CD4-positive, alpha-beta T cell treated with Interleukin-15 for 4 hours (primary cell): ENCODE results near the gene FBLN5.
"Not testable (repeated sequence)": the region's sequence is repeated elsewhere in the genome, so short reads cannot be mapped to it uniquely, and the experiment has no call there.

Source experiments
- DNase-seq: peaks from one replicate; pipeline ENCODE4 v3.0.0-alpha.2; 2020; ENCODE audit warnings: low spot score

The FBLN5 gene

DNA sequence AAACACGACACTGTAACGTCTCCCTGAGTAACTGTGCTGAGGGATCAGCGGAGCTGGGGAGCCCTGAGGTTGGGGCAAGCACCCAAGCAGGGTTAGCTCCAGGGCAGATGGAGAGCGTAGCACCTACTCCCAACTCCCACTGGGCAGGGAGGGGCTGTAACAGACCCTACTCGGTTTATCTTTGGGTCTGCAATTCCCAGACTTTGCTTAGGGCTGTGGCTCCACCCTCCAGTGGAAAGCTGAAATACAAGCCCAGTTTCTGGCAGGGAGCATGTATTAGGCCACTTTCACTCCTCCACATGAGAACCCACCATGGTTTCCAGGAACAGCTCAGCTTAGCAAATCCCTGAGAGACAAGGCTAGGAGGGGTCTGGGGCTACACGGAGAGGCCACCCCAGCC is 62.8 kb downstream of the FBLN5 start:
- DNase-seq = no peak

DNA sequence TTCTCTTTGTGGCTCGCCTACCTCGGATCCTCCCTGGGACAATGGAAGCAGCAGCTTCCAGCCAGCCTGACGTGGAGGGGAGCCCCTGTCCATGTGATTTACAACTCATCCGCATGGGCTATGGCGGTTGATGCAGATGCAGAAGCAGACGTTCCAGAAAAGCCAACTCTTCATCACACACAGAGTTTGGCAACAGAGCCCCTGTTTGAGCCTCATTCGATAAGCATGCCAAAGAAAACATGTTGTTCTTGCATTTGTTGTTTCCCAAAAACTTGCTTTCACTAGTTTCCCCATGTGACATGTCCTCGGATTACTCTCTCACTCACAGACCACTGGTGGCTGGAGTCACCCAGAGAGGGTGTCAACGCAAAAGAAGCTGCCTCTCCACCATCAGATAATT is 63.7 kb downstream of the FBLN5 start:
- DNase-seq = no peak

DNA sequence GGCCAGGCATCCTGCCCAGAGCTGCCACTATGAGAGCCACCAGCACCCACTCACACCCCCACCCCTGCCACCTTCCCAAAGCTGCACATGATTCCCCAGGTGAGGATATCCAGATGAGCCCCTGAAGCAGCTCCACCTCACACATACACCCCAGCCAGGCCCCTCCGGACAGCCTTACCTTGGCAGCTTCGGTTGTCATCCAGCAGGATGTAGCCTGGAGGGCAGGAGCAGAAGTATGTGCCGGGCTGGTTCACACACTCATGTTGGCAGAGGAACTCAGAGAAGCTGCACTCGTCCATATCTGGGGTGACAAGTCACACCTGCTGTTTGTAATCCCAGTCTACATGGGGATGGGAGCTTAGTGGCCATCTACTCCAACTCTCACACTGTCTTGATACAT is 64.7 kb downstream of the FBLN5 start:
- DNase-seq = no peak

- DNase-seq = no peak
Measured at GRCh38 chr14:91882369-91882768, 65.1 kb downstream of the FBLN5 start.

DNA sequence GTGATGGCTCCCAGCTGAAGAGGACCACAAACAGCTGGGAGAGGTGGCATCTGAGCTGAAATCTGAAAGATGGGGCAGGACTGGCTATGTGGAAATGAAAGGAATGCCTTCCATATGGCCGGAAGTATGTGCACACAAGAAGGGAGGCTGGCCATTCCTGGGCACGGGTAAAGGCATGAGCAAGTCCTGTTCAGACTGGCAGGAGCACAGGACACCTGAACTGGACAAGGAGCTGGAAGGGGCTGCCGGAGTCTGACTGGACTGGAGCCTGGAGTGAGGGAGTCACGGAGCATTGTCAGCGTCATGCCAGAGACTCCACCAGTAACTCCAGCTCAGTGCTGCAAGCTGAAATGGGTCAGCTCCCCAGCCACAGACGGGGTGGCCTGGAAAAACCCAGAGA is 68.3 kb downstream of the FBLN5 start:
- DNase-seq = no peak

- DNase-seq = no peak
Measured at GRCh38 chr14:91878274-91878673, 69.2 kb downstream of the FBLN5 start.

DNA sequence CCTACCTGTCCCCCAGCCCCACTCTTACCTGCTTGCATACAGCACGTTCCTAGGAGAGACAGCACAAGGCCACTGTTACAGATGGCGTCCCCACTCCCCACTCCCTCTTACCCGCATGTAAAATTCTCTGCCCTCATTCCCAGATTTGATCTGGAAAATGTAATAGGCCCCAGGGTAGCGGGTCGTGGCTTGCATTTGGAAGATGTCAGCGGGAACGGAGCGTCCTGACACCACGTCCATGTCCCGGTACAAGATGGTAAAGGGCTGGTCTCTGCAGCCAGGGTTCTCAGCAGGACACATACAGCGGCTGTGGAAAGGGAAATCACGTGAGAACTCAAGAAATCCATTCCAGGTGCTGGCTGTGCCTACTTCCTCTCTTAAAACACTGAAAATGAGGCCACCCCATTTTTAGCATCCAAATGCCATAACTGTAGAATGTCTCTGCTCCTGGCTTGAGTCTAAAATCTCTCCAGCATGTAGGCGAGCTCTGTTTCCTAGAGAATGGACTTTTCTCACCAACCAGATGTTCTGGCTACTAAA is 70.0 kb downstream of the FBLN5 start:
- DNase-seq = no peak

DNA sequence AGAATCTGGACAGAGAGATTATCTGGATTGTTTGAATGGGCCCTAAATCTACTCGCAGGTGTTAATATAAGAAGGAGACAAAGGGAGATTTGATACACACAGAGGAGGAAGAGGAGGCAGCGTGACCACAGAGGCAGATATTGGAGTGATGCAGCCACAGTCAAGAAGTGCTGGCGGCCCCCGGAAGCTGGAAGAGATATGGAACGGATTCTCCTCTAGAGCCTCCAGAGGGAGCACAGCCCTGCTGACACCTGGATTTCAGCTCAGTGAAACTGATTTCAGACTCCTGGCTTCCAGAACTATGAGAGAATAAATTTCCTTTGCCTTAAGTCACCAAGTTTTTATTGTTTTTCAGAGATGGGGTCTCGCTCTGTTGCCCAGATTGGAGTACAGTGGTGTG is 71.0 kb downstream of the FBLN5 start:
- no peak for DNase-seq

DNA sequence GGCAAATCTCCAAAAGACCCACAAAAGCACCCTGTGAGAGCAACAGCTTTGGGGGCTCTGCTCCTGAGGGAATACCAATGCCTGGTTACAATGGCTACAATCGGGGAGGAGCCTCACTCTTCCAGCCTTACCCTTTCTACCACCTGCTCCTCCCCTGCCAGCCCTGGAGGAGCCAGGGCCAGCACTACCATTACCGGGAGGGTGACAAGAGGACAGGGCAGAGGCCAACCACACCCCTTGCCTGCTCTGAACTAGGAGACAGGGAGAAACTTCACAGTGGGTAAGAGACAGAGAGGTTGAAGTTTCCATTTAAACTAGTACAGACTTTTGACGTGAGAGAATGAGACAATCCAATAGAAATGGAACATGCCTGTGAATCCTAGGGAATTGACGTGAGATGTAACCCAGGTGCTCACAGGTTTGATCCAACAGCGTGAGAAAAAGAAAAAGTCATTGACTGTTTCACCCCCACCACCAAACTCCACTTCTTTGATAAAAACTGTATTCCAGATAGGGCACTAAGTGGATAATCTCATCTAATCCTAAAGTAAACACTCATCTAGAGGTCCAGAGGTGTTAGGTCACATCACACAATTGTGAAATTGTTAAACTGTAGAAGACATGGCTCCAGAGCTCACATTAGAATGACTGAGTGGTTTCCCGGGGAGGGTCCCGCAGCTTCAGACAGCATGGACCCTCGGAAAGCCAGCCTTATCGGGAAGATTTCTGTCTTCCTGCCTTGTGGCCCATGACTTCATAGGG is 71.8 kb downstream of the FBLN5 start:
- DNase-seq = no peak

GRCh38 chr14:91873471-91874415 is 73.8 kb downstream of the FBLN5 start:
- DNase-seq = peak; percentile 86

DNA sequence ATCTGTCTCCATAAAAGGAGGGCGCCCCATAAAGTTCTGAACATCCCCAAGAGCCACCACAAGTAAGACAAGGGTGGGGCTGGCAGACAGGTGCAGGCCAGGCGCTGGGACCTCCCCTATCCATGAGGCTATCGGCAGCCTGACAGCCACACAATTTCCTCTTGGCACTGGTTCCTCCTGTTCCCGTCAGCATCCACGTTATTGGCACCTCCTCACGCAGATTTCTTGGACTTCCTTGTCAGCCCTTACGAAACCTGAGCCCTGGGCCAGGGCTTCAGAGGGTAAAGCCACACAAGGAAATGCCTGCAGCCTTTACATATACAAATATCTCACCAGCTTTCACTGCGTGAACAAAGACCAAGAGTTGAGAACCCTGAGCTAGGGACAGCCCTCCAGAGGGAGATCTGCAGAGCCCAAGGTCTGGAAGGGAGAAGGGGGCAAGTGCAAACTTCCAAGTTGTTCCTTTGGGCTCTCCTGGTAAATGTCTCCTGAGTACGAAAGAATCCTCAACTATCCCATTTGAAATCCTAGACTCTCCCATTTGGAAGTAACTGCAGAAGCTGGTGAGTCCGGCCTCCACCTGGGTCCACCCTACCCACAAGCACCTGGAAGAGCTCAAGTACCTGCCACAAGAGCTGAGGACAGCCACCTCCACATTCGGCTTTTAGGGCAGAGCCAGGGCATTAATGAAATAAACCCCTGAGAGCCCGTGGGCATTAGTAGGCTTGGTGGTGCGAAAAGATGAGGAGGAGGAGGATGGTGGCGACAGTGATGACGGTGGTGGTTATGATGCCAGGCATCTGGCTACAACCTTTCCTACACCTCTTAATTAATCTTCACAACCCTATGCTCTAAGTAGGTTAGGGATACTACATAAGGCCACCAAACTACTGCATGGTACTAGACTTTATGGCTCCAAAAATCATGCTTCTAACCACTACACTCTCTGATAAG is 74.7 kb downstream of the FBLN5 start:
- DNase-seq = peak; percentile 61

DNA sequence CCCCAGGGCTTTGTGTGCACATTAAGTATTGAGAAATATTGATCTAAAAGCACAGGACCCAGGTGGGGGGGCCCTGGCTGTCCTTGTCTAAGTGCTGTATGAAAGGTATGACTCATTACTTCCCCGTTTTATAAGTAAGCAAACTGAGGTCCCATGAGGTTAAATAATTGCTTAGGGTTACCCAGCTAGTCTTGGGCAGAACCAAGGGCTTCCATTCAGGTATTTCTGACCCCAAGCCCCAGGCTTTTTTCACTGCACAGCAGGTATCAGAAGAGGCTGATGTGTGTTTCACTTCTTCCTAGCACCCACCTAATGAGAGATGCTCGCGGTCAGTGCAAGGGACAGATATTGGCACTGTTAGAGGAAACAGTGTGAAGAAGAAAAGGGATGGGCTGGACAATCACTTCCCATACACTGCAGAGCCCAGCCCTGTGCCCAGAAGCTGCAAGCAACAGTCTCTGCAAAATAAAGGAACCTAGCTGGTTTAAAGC is 75.4 kb downstream of the FBLN5 start:
- peak; percentile 60 for DNase-seq

- DNase-seq = not testable (repeated sequence)
Measured at GRCh38 chr14:91871401-91871800, 76.1 kb downstream of the FBLN5 start.

DNA sequence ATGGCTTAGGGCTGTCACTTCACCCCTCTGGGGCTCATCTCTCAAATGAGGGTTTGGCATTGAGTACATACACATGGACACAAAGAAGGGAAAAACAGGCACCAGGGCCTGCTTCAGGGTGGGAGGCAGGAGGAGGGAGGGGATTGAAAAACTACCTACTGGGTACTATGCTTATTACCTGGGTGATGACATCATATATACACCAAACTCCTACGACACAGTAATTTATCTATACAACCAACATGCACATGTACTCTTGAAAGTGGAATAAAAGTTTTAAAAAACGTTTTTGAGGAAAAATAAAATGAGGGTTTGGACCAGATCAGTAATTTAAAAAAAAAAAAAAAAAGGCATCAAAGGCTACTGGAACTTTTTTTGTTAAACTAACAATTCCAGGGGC is 76.6 kb downstream of the FBLN5 start:
- DNase-seq = no peak

DNA sequence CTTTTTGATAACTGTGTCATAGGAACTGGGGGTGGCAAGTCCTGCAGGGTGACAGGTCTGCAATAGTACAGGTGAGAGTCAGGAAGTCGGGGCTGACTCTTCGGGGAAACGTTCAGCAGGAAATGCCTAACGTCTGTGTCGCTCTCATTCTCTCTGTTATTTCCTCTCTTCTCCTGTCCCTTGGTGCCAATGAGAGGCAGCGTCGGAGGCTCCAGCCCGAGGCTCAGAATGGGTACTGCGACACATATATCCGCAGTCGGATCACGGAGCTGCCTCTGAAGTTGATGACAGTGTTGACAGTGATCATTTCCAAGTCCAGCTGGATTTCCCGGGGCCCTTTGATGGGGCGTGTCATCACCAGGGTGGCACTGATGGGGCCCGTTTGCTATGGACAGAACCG is 77.5 kb downstream of the FBLN5 start:
- peak; percentile 87 for DNase-seq

DNA sequence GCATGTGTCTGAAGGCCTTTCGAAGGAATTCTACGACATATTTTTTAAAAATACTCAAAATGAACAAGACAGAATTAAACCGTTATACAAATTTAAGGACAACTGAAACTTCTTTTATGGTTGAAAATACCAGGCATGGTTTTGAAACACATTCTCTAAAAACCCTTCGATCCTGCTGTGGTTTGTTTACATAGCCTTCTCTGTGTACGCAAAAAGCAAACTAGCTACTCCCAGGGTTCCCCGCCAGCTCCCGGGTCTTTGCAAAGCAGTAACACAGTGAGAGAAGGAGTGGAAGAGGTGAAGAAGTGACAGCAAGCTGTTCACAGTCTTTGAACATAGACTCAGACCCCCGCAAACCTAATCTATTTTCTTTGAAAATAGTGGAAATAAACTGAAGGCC is 77.9 kb downstream of the FBLN5 start:
- DNase-seq = no peak

DNA sequence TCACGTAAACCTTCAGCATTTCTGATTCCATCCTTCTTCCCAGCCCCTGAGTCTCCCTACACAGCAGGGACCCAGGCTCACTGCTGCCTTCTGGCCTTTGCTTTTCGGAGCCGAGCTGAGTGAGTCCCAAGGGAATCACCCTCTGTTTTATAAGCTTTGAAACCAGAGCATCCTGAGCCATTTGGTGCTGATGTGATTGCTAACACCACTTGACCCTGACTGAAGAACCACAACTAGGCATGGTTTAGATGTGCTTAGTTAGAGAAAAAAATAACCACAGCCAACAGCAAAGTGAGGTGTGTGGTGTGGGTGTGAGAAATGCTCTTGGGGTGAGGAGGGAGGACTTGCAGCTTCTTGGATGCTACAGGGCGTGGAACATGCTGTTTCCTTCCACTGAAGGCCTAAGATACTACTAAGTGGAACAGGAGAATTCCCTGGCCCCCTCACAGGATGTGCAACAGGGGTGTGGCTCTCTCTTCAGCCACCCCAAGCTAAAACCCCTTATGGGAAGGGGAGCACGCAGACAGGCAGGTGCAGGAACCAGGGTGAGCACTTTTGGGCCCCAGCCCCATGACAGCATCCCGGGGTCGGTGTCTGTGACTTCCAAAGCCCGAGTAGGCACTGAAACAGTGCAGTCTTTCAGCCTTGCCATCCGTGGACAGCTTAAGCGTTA is 80.0 kb downstream of the FBLN5 start, which contains the start of gene TC2N:
Gene TC2N, minus strand, starts transcription at position 221 of the 673 bp plus-strand sequence. CDS start 53,767 bp downstream, outside the sequence.
- peak; percentile 72 for DNase-seq

GRCh38 chr14:91866511-91867295 is 80.8 kb downstream of the FBLN5 start:
- DNase-seq = peak; percentile 48

DNA sequence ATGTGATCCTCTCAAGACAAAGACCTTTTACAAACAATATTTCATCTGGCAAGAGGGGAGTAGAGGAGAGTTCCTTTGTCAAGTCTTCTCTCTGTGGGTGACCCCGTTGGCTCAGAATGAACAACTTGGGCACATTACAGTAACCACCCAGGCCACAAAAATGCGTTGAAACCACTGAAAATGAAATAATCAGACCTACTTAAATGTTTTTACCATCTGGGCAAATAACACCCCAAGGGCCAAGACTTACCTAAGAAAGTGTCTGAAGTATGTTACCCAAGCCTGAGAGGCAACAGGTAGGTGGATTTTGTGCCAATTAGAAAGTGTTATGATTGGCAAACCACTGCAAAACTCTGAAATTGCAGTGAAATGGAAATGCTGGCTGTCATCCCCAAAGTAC is 81.4 kb downstream of the FBLN5 start:
- peak; percentile 48 for DNase-seq

DNA sequence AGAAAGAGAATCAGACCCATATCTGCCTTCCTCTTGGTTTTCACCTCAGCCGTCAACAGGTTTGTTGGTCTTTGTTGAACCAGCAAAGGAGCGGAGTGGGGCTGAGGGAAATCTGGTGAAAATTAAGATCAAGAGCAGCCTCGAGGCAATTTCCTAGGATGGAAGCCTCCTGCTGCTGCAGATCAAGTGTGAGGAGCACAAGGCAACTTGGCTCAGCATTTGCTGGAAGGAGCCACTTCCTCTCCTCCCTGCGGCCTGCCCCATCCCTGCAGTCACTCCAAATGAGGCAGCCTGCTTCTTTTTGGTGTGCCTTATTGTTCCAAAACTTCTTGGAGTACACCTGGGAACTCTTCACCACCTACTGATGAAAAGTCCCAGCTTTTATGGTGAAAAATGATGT is 85.1 kb downstream of the FBLN5 start:
- no peak for DNase-seq
